Stimulated activated CD4-positive, alpha-beta T cell treated with anti-CD3 and anti-CD28 coated beads, Interleukin-4, amount 100 ng/mL, for 24 hours (primary cell): ENCODE results near the gene FOXD2.

ENCODE experiments used
- DNase-seq: peaks from one replicate; pipeline ENCODE4 v3.0.0-alpha.2; 2020

Gene FOXD2

GRCh38 chr1:47469390-47469759 is 31.5 kb downstream of the FOXD2 start:
- DNase-seq = no peak

- no peak for DNase-seq
Observed at GRCh38 chr1:47469910-47470309, 32.1 kb downstream of the FOXD2 start.

GRCh38 chr1:47471163-47471562 is 33.3 kb downstream of the FOXD2 start:
- no peak for DNase-seq

DNA sequence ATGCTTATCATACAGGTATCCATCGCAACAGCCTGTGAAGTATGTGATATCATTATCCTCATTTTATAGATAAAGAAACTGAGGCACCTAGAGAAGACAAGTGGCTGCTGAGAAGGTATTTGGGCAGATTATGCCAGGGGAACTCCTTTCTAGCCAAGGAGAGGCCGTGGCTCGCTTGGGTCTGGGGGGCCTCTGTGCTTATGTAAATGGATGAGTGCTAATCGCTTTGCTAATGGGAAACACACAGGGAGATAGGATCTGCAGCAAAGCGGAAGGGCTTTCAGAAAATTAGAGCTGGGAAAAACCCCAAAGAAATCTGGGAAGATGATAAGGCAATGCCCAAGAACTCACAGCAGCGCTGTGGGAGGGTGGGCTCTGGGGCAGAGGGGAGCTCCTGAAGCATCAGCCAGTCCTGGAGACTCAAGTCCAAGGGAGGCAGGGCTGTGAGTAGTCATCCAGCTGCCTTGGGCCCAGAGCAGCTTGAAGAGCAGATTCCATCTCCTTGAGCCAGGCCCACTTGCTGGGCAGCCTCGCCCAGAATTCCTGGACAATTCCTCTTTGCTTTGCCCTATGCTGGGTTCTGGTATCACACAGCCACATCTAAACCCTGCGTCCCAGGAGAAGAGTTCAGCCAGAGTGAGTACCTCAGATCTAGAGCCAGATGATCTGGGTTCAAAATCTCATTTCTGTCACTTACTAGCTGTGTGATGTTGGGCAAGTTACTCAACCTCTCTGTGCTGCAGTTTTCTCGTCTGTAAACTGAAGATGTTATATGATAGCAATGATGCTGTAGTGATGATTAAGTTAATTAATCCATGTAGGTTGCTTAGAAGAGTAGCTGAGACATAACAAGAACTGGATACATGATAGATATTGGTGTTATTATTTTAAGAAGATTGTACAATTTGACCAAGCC is 36.7 kb downstream of the FOXD2 start:
- DNase-seq = no peak

- DNase-seq = no peak
Observed at GRCh38 chr1:47477595-47478080, 39.8 kb downstream of the FOXD2 start.

DNA sequence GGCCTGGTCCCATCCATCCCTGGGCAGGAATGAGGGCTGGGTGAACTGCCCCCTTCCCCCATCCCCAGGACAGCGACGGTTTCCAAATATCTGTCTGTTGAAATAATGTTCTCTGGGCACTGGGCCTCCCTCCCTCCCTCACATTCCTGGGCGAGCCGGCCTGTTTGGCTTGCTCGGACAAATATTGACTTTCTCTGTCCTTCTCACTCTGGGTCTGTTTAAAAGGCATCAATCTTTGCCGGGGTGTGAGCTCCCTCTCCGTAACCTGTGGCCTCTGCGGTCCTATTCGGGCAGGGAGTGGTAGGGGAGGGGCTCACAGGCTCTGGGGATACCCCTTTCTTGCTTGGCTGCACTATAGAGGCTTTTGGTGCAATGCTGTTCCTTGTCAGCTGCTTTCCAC is 40.2 kb downstream of the FOXD2 start:
- no peak for DNase-seq

DNA sequence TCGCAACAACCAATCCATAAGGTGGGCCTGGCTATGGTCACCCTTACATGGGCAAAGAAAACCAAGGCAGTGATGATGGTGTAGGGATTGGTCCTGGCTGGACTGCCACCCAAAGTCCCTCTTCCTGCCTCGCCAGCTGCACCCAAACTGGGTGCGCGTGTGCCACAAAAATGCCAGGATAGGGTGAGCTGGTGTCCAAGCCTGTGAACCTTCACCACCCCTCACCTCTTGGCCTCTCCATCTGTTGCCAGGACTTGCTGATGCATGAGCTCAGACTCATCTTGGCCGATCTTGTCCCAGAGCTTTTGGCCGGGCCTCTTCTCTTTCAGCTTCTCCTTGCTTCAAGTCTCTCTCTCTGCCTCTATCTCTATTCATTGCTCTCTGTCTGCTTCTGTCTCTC is 41.8 kb downstream of the FOXD2 start:
- DNase-seq = no peak

- DNase-seq = no peak
Observed at GRCh38 chr1:47481936-47482335, 44.1 kb downstream of the FOXD2 start.

DNA sequence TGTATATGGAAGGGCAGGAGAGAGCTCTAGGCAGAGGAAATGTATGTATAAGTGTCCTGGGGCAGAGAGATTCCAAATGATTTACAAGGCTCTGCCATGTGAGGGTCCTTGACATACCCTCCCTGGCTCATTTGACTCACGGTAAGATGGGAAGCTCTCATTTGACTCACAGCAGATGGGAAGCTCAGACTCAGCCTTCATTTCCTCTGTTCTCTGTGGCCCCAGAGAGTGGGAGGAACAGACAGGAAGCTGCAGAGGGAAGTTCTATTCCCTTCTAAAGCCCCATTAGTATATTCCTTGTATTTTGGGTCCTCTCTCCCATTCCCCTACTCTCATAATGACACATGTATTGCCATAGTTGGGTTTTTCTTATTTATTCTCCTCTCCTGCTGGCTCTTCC is 44.9 kb downstream of the FOXD2 start:
- no peak for DNase-seq

DNA sequence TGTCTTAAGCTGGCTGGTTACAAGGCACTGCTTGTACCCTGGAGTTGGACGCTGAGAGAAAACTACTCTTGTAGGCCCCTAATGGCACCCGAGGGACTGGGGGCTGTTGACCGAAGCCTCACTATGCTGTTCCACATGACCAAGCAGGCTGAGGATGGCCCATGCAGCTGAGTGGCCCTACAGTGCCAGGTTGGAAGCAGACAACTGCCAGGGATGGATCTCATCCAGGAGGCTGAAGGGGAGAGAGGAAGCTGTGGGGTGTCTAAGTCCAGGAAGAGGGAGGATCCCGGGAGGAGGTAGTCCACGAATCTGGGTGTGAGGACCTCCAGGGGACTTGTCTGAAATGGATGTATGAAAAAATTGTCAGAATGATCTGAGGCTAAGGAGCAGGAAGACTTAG is 45.8 kb downstream of the FOXD2 start:
- DNase-seq = no peak

- no peak for DNase-seq
Observed at GRCh38 chr1:47485817-47486216, 48.0 kb downstream of the FOXD2 start.

- no peak for DNase-seq
Observed at GRCh38 chr1:47487332-47487731, 49.5 kb downstream of the FOXD2 start.

DNA sequence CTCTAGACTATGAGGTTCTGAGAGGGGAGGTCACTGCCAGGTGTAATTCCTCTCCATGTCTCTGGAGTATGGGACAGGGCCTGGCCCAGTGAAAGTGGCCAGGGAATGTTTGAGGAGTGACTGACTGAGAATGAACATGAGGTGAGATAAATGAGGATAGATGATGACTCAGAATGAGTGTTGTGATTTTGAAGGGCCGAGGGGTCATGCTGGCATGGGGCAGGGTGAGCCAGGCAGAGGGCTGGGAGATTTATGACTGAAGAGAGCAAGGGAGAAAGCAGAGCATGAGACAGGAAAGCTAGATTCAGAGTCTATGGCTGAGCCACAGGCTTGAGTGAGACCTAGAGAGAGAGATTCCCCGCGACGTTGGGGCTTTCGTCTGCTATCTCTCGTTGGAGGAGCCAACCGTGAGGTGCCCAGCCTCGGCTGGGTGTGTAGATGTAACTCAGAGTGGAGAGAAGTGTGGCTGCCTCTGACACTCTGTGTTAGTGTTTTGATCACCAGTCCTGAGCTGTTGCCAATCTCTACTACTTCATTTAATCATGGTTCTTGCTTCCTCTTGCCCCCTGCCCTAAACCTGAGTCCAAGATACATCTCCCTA is 50.1 kb downstream of the FOXD2 start:
- DNase-seq = no peak
